Activated CD4-positive, alpha-beta T cell treated with anti-CD3 and anti-CD28 coated beads, Interleukin-10, Interleukin-2, amounts not matched to agents 100 ng/mL and 50 ng/mL, durations not matched to agents 16 hours and 8 hours (primary cell): Measurements from ENCODE around the gene C6orf120.

Source experiments
- DNase-seq: peaks from one replicate; pipeline ENCODE4 v3.0.0-alpha.2; 2020

The C6orf120 gene

GRCh38 chr6:169725125-169726048 lies 23.5 kb downstream of the C6orf120 start:
- peak; percentile 15 for DNase-seq

- DNase-seq, result no peak
Observed at GRCh38 chr6:169726049-169726400, 24.1 kb downstream of the C6orf120 start.

- DNase-seq, result no peak
Observed at GRCh38 chr6:169726963-169727362, 25.0 kb downstream of the C6orf120 start.

GRCh38 chr6:169729961-169730360 lies 28.0 kb downstream of the C6orf120 start:
- no peak for DNase-seq

- DNase-seq, result no peak
Observed at GRCh38 chr6:169738204-169738975, 36.5 kb downstream of the C6orf120 start.

GRCh38 chr6:169738976-169739529 lies 37.1 kb downstream of the C6orf120 start:
- DNase-seq, result no peak

- no peak for DNase-seq
Observed at GRCh38 chr6:169741344-169741743, 39.4 kb downstream of the C6orf120 start.

GRCh38 chr6:169745405-169745804 lies 43.5 kb downstream of the C6orf120 start:
- DNase-seq, result no peak

- no peak for DNase-seq
Observed at GRCh38 chr6:169746556-169746955, 44.6 kb downstream of the C6orf120 start.

- peak; percentile 96 for DNase-seq
Observed at GRCh38 chr6:169751242-169752073, 49.5 kb downstream of the C6orf120 start, which contains the start of the genes DYNLT2 and ERMARD. TSS of gene DYNLT2 (minus strand) at chr6:169751572. CDS start at chr6:169751458, 114 bp downstream. TSS of gene ERMARD (plus strand) at chr6:169751622. CDS start at chr6:169751658, 36 bp downstream.

GRCh38 chr6:169752074-169752623 lies 50.2 kb downstream of the C6orf120 start:
- peak; percentile 15 for DNase-seq
